Body of pancreas (tissue), 4 donors: ENCODE results near the gene ARHGAP26. TPM values are rescaled to one million over a fixed set of nuclear protein-coding genes. Genes with fewer than 3 reads are reported as not detected.

ENCODE experiments used
- ATAC-seq: fragments of 150-250 bp; one replicate; pipeline ENCODE4 v1.9.1; 2016
- DNase-seq, 4 donors: peaks; one replicate each; pipeline ENCODE4 v3.0.0-alpha.2; 2019
- H3K27ac ChIP-seq, 4 donors: fragments of 200-600 bp; sonication (generic); 1 replicate in 3 of 4; 2 replicates in 1 of 4; pipeline versions ENCODE4 v1.5.1 to v1.6.1; 2016 to 2019; ENCODE audit warnings: mild to moderate bottlenecking in 1 of 4, mixed read lengths in 1 of 4, moderate library complexity in 1 of 4
- H3K27me3 ChIP-seq, 2 donors: fragments of 200-600 bp; sonication (generic); one replicate each; pipeline ENCODE4 v1.6.0; 2016; ENCODE audit warnings: mild to moderate bottlenecking in 1 of 2
- H3K36me3 ChIP-seq, 2 donors: fragments of 200-600 bp; sonication (generic); replicated peaks in 1 of 2; 2 replicates each; pipeline ENCODE4 v1.5.1; 2016; ENCODE audit warnings: low read depth in 2 of 2; ENCODE audit not compliant: insufficient read depth in 1 of 2
- H3K4me1 ChIP-seq: fragments of 200-600 bp; sonication (generic); one replicate; pipeline ENCODE4 v1.6.0; 2016
- H3K4me3 ChIP-seq, 2 donors: fragments of 200-600 bp; sonication (generic); 1 replicate in 1 of 2; 2 replicates in 1 of 2; pipeline ENCODE4 v1.5.1; 2016 to 2019
- H3K9me3 ChIP-seq, 3 donors: fragments of 200-600 bp; sonication (generic); 1 replicate in 2 of 3; 2 replicates in 1 of 3; pipeline ENCODE4 v1.5.1; 2016
- CTCF ChIP-seq, 7 experiments: fragments of 450-650 bp in 4 of 7; fragments of 200-600 bp in 3 of 7; sonication (generic) in 3 of 7; IDR thresholded peaks; one replicate each; pipeline ENCODE4 v1.5.1; 2016 to 2019; ENCODE audit warnings: antibody characterized with exemption in 7 of 7
- POLR2A ChIP-seq, 3 donors: fragments of 450-650 bp; IDR thresholded peaks; one replicate each; pipeline ENCODE4 v1.6.1; 2016; ENCODE audit warnings: antibody characterized with exemption in 3 of 3, mild to moderate bottlenecking in 2 of 3
- WGBS, 2 donors: methylation state at CpG; one replicate each; pipeline ENCODE4 v1.1.5; 2017; 5-methylcytosine and 5-hydroxymethylcytosine counted together
- intact Hi-C: fragments of 100-400 bp; cut with DNase I; formaldehyde crosslinking; loops from one replicate; pipeline ENCODE4 v1.15.1; 2023
- total RNA-seq, 2 donors: library from RNA; depleted of rRNA; stranded (reverse); fragments of >200 nt; gene quantifications; one replicate each; pipeline ENCODE4 v1.1.0, GENCODE V29; 2016

ARHGAP26 gene
- total RNA-seq, 2 donors from 2014 or later: 12.5 to 14.2 TPM

DNA sequence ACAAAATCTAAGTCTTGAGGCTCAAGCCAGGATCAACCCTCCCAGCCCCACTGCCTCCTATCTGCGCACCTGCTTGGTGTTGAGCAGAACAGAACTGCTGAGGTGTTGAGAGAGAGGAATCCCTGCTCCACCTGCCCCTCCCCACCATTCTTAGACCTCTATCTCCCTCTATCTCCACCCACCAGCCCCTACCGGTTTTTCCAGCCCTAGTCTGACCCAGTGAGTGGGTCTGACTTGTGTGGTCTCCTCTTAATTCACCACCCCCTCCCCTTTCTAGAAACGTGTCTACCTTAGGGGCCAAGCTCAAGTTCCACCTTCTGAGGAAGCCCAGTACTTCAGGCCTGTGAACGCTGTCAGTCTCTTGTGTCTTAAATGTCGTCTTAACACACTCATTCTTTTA, 93.7 kb downstream of the ARHGAP26 start:
- ATAC-seq (no peak), DNase-seq (no peak)
- H3K9me3 ChIP-seq: no peaks in the 10 kb centered on the region
- peaks cover 29% of the 10 kb centered on the region for H3K4me1 ChIP-seq
- intact Hi-C loops: no loop called here
- 75 to 76% methylated on average over 5 of the region's 5 CpGs for WGBS, 2 donors
- H3K4me3 ChIP-seq: no peak overlapping the region
- H3K27me3 ChIP-seq: no peaks in the 10 kb centered on the region
- no peaks in the 10 kb centered on the region for H3K36me3 ChIP-seq
- TF ChIP-seq POLR2A (IDR thresholded peaks at IDR 0.05): no peak
- TF ChIP-seq CTCF (IDR thresholded peaks at IDR 0.05): no peak
- no peak overlapping the region for H3K27ac ChIP-seq

DNA sequence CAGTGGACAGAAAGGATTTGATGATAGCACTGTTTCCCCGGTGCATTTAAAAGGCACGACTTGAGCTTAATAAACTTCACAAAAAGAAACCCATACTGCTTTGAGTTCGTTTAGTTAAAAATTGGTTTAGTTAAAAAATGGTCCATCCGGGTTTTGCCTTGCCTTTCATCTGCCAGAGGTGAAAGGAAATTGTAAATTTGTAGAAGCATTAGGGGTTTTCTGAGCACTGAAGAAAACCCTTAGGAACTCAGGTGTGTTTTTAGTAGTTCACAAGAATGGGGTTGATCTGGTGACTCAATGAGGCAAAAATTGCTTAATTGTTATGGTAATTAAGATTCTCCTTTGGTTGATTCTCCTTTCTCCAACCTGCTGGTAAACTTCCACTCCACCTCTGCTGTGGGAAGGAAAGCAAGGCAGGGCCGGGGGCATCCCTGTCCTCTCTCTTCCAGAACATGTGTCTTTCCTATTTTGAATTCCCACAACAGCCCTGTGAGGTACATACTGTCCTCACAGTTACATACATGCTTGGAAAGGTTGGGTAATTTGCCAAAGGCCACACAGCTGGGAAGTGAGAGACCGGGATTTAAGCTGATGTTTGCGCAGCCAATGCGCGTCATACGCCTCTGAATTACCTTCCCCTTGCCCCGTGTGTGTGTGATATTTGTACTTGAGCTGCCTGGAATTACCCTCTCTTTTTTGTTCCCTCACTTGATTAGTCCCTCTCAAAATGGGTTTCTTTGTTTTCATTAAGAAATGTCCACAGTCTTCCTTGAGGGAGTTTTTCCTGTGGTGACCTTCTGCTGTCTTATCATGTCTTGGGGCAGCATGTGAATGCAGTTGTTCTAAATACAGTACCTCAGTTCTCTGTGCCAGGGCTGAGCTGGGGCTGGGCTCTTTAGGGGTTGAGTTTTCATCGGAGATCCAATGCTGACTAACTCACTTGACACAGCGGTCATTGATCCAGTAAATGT, 94.4 kb downstream of the ARHGAP26 start:
- 84 to 85% methylated on average over 13 of the region's 13 CpGs for WGBS, 2 donors
- peak in 1 of 4 donors; percentile 30 for DNase-seq

DNA sequence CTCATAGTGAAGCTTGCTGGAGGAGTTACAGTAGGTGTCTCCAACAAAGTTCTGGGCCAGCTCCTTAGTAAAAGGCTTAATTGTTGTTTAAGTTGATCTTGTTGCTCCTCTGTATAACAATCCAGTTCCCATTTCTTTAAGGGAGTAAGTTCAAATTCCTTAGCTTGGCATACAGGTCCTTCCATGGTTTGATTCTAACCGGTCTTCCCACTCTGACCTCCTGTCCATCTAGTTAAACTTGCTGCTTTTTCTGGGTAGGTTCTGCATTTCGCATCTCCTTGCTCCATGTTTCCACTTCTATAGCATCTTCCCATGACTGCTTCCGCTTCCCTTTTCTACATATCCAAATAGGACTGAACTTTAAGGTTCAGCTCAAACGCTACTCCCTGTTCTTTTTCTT, 95.5 kb downstream of the ARHGAP26 start:
- H3K27ac ChIP-seq: no peak overlapping the region
- H3K4me1 ChIP-seq: peaks cover 40% of the 10 kb centered on the region
- H3K27me3 ChIP-seq: no peaks in the 10 kb centered on the region
- TF ChIP-seq POLR2A (IDR thresholded peaks at IDR 0.05) (no peak), CTCF (IDR thresholded peaks at IDR 0.05) (no peak)
- no peaks in the 10 kb centered on the region for H3K36me3 ChIP-seq
- no peak for DNase-seq
- intact Hi-C loops: no loop called here
- no peak overlapping the region for H3K4me3 ChIP-seq
- H3K9me3 ChIP-seq: no peaks in the 10 kb centered on the region
- no peak for ATAC-seq
- 83 to 88% methylated on average over 4 of the region's 4 CpGs for WGBS, 2 donors

More for the DNA sequence above, 94.4 kb downstream of the ARHGAP26 start:
- intact Hi-C loops: no loop called here
- Histone ChIP-seq H3K36me3 (no peaks in the 10 kb centered on the region), H3K4me1 (peaks cover 30% of the 10 kb centered on the region), H3K4me3 (no peak overlapping the region), H3K27ac (no peak overlapping the region), H3K27me3 (no peaks in the 10 kb centered on the region), H3K9me3 (no peaks in the 10 kb centered on the region)
- no peak for ATAC-seq
- TF ChIP-seq CTCF (IDR thresholded peaks at IDR 0.05) (no peak), POLR2A (IDR thresholded peaks at IDR 0.05) (no peak)

DNA sequence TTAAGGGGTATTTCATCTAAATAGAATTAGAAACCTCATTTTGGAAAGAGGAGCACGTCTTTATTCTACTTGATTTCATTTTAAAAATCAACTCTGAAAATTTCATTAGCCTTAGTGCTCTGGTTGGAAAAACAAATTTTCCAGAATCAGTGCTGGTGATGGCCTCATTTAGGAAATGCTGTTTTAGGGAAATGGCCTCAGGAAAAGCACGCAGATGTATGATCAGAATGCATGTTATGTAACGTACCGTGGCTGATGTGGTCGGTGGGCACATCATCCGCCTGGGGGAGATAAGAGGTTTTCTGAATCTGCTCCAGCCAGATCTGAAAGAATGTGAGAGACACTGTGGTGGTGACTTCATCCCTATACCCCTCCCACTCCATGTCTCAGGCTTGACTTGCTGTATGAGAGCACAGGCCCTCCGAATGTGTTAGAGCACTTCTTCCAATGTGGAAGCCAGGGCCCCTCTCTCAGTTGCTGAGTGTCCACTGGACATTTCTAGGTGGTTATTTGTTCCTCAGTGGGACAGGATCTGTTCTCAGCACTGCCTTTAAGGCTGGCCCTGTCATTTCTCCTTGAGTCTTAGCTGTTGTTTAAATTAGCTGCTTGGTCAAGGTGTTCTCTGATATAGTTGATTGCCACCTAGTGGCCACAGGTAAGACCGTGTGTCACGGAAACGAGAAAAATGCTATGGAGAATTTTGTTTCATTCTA, 96.5 kb downstream of the ARHGAP26 start:
- Histone ChIP-seq H3K27ac (no peak overlapping the region), H3K4me3 (no peak overlapping the region), H3K36me3 (no peaks in the 10 kb centered on the region), H3K9me3 (no peaks in the 10 kb centered on the region), H3K27me3 (no peaks in the 10 kb centered on the region), H3K4me1 (peaks cover 44% of the 10 kb centered on the region)
- ATAC-seq: peak; percentile 69
- peak; percentile 60 to 75 (median 68) for DNase-seq
- WGBS, 2 donors: 53 to 59% methylated on average over 10 of the region's 10 CpGs
- TF ChIP-seq POLR2A (IDR thresholded peaks at IDR 0.05) (no peak), CTCF (IDR thresholded peaks at IDR 0.05) (peak; percentile 31 to 96 (median 90))
- intact Hi-C loops: no loop called here
